Measurements from ENCODE around the gene R3HDM4. TPM values are rescaled to one million over a fixed set of nuclear protein-coding genes. Genes with fewer than 3 reads are reported as not detected.

The R3HDM4 gene
- total and polyA plus RNA-seq, 4 donors = 14.1 to 72.4 (median 20.2) TPM

DNA sequence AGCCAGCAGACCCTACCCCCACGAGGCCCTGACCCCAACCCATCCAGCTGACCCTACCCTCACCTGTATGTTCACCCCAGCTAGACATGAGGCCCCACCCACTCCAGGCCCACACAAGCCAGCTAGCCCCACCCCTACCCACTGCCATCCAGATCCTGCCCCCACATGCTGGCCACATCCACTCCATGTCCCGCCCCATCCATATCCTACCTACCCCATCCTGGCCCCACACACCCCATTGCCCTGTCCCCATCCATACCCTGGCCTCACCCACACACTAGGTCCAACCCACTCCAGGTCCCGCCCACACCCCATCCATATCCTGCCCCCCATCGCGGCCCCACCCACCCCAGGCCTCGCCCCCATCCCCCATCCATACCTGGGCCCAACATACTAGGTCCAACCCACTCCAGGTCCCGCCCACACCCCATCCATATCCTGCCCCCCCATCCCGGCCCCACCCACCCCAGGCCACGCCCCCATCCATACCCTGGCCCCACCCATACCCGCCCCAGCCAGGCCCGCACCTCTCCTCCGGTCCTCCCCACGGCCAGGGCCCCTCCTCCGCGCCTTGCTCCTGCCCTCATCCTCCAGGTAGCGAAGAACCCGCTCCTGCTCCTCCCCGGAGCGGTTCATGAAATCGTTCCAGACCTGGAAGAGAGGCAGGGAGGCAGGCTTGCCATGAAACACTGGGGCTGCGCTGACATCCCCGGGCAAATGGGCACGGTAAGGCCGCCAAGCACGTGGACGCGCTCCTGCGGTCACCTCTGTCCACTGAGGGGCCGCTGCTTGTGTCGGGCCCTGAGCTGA, 12.5 kb downstream of the R3HDM4 start:
- Histone ChIP-seq H3K27ac (ENCODE audit: low read depth in 1 of 2, low read length in 2 of 2) (no peak overlapping the region), H3K27me3 (ENCODE audit: control insufficient read depth in 4 of 4, insufficient read depth in 4 of 4, low read length in 3 of 4) (no peaks in the 10 kb centered on the region), H3K4me3 (ENCODE audit: low read depth in 1 of 3, low read length in 3 of 3) (no peak overlapping the region), H3K9me3 (ENCODE audit: control insufficient read depth in 4 of 4, low read length in 3 of 4) (no peaks in the 10 kb centered on the region), H3K36me3 (ENCODE audit: control insufficient read depth in 4 of 4, insufficient read depth in 3 of 4, low read depth in 1 of 4, low read length in 3 of 4) (peaks cover 0 to 13% (median 4%) of the 10 kb centered on the region in 4 donors), H3K4me1 (ENCODE audit: control insufficient read depth in 4 of 4, insufficient read depth in 4 of 4, low read length in 3 of 4) (peaks cover 7 to 11% (median 9%) of the 10 kb centered on the region in 4 donors), H3K9ac (ENCODE audit: low read depth in 1 of 2, low read length in 2 of 2) (no peak overlapping the region)
- peak; percentile 78 for DNase-seq (ENCODE audit: low spot score)
- WGBS = 84% methylated on average over 30 of the region's 30 CpGs
- TF ChIP-seq NR2F2 (IDR thresholded peaks at IDR 0.05) = no peak
- TF ChIP-seq HNF4G (IDR thresholded peaks at IDR 0.05) = no peak
- TF ChIP-seq, protein P1, sequence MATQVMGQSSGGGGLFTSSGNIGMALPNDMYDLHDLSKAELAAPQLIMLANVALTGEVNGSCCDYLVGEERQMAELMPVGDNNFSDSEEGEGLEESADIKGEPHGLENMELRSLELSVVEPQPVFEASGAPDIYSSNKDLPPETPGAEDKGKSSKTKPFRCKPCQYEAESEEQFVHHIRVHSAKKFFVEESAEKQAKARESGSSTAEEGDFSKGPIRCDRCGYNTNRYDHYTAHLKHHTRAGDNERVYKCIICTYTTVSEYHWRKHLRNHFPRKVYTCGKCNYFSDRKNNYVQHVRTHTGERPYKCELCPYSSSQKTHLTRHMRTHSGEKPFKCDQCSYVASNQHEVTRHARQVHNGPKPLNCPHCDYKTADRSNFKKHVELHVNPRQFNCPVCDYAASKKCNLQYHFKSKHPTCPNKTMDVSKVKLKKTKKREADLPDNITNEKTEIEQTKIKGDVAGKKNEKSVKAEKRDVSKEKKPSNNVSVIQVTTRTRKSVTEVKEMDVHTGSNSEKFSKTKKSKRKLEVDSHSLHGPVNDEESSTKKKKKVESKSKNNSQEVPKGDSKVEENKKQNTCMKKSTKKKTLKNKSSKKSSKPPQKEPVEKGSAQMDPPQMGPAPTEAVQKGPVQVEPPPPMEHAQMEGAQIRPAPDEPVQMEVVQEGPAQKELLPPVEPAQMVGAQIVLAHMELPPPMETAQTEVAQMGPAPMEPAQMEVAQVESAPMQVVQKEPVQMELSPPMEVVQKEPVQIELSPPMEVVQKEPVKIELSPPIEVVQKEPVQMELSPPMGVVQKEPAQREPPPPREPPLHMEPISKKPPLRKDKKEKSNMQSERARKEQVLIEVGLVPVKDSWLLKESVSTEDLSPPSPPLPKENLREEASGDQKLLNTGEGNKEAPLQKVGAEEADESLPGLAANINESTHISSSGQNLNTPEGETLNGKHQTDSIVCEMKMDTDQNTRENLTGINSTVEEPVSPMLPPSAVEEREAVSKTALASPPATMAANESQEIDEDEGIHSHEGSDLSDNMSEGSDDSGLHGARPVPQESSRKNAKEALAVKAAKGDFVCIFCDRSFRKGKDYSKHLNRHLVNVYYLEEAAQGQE (IDR thresholded peaks at IDR 0.05) = no peak
- no peak for TF ChIP-seq HNF4A (conservative IDR thresholded peaks at IDR 0.05)
- TF ChIP-seq FOXA1 (IDR thresholded peaks at IDR 0.05) = no peak
- TF ChIP-seq, protein P2, sequence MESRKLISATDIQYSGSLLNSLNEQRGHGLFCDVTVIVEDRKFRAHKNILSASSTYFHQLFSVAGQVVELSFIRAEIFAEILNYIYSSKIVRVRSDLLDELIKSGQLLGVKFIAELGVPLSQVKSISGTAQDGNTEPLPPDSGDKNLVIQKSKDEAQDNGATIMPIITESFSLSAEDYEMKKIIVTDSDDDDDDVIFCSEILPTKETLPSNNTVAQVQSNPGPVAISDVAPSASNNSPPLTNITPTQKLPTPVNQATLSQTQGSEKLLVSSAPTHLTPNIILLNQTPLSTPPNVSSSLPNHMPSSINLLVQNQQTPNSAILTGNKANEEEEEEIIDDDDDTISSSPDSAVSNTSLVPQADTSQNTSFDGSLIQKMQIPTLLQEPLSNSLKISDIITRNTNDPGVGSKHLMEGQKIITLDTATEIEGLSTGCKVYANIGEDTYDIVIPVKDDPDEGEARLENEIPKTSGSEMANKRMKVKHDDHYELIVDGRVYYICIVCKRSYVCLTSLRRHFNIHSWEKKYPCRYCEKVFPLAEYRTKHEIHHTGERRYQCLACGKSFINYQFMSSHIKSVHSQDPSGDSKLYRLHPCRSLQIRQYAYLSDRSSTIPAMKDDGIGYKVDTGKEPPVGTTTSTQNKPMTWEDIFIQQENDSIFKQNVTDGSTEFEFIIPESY (IDR thresholded peaks at IDR 0.05) = no peak
- no peak for TF ChIP-seq GABPA (IDR thresholded peaks at IDR 0.05 in 1 of 2, conservative IDR thresholded peaks at IDR 0.05 in 1 of 2)
- TF ChIP-seq TAF1 (conservative IDR thresholded peaks at IDR 0.05) = no peak
- TF ChIP-seq, protein P3, sequence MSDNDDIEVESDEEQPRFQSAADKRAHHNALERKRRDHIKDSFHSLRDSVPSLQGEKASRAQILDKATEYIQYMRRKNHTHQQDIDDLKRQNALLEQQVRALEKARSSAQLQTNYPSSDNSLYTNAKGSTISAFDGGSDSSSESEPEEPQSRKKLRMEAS (IDR thresholded peaks at IDR 0.05) = no peak
- TF ChIP-seq, protein P4, sequence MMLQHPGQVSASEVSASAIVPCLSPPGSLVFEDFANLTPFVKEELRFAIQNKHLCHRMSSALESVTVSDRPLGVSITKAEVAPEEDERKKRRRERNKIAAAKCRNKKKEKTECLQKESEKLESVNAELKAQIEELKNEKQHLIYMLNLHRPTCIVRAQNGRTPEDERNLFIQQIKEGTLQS (IDR thresholded peaks at IDR 0.05) = no peak
- TF ChIP-seq SP1 (IDR thresholded peaks at IDR 0.05) = no peak
- no peak for TF ChIP-seq EGR1 (IDR thresholded peaks at IDR 0.05; ENCODE audit: low read depth in 2 of 2)
- TF ChIP-seq RAD21 (IDR thresholded peaks at IDR 0.05) = no peak
- TF ChIP-seq YY1 (IDR thresholded peaks at IDR 0.05) = no peak
- no peak for TF ChIP-seq JUND (IDR thresholded peaks at IDR 0.05)
- no peak for TF ChIP-seq FOXA2 (IDR thresholded peaks at IDR 0.05)

DNA sequence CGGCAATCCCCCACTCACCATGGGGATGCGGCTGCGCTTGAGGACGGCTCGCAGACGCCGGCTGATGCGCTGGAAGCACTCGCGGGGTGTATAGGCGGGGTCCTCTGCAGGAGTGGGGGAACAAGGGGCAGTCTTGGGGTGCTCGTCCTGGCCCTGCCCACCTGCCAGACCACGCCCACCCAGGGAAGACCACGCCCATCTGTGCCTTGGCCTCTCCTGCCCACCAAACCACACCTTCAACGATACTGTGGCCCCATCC, 13.0 kb downstream of the R3HDM4 start:
- DNase-seq (ENCODE audit: low spot score) = peak; percentile 52

More for the DNA sequence above, 13.0 kb downstream of the R3HDM4 start:
- 91% methylated on average over 15 of the region's 15 CpGs for WGBS
- peaks cover 0 to 13% (median 4%) of the 10 kb centered on the region in 4 donors for H3K36me3 ChIP-seq (ENCODE audit: control insufficient read depth in 4 of 4, insufficient read depth in 3 of 4, low read depth in 1 of 4, low read length in 3 of 4)
- H3K27ac ChIP-seq (ENCODE audit: low read depth in 1 of 2, low read length in 2 of 2) = no peak overlapping the region
- no peaks in the 10 kb centered on the region for H3K27me3 ChIP-seq (ENCODE audit: control insufficient read depth in 4 of 4, insufficient read depth in 4 of 4, low read length in 3 of 4)
- no peak overlapping the region for H3K9ac ChIP-seq (ENCODE audit: low read depth in 1 of 2, low read length in 2 of 2)
- TF ChIP-seq EGR1 (IDR thresholded peaks at IDR 0.05; ENCODE audit: low read depth in 2 of 2) (no peak), HNF4G (IDR thresholded peaks at IDR 0.05) (no peak), RAD21 (IDR thresholded peaks at IDR 0.05) (no peak), NR2F2 (IDR thresholded peaks at IDR 0.05) (no peak), HNF4A (conservative IDR thresholded peaks at IDR 0.05) (no peak), FOXA1 (IDR thresholded peaks at IDR 0.05) (no peak), SP1 (IDR thresholded peaks at IDR 0.05) (no peak), TAF1 (conservative IDR thresholded peaks at IDR 0.05) (no peak)
- TF ChIP-seq, protein P3 (IDR thresholded peaks at IDR 0.05) = no peak
- TF ChIP-seq, protein P4 (IDR thresholded peaks at IDR 0.05) = no peak
- H3K4me1 ChIP-seq (ENCODE audit: control insufficient read depth in 4 of 4, insufficient read depth in 4 of 4, low read length in 3 of 4) = peaks cover 7 to 11% (median 9%) of the 10 kb centered on the region in 4 donors
- H3K9me3 ChIP-seq (ENCODE audit: control insufficient read depth in 4 of 4, low read length in 3 of 4) = no peaks in the 10 kb centered on the region
- H3K4me3 ChIP-seq (ENCODE audit: low read depth in 1 of 3, low read length in 3 of 3) = no peak overlapping the region

Measured in liver (tissue), 9 donors.